Peyer's patch (tissue), 4 donors: Measurements from ENCODE around the gene PABPC1L.

Experiments
- CTCF ChIP-seq, 6 experiments: fragments of 450-650 bp in 4 of 6; fragments of 200-600 bp in 2 of 6; sonication (generic) in 1 of 6; IDR thresholded peaks; one replicate each; pipeline ENCODE4 v1.5.1; 2017 to 2019; ENCODE audit warnings: antibody characterized with exemption in 6 of 6, mild to moderate bottlenecking in 3 of 6, moderate library complexity in 1 of 6
- POLR2A ChIP-seq, 2 donors: fragments of 450-650 bp; IDR thresholded peaks; one replicate each; pipeline ENCODE4 v1.5.1; 2017; ENCODE audit warnings: antibody characterized with exemption in 2 of 2, mild to moderate bottlenecking in 2 of 2, moderate library complexity in 2 of 2

DNA sequence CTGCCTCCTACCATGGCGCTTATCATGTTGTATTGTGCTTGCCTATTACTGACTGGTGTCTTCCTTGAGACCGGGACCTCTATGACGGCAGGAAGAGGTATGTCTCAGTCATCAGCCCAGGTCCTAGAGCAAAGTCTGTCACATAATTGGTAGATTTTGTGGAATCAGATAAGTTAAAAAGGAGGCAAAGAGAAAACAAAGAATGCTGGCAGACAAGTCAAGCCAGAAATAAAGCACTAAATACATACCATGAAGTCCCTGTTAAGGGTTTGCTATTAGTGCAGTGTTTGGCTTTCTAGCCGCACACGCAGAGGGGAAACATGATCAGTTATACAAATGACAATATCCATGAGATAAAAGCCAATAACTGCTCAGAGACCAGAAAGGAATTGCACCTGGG is 44.4 kb downstream of the PABPC1L start:
- TF ChIP-seq CTCF (IDR thresholded peaks at IDR 0.05) (no peak), POLR2A (IDR thresholded peaks at IDR 0.05) (no peak)
